Measurements from ENCODE around the gene JAK1.

DNA sequence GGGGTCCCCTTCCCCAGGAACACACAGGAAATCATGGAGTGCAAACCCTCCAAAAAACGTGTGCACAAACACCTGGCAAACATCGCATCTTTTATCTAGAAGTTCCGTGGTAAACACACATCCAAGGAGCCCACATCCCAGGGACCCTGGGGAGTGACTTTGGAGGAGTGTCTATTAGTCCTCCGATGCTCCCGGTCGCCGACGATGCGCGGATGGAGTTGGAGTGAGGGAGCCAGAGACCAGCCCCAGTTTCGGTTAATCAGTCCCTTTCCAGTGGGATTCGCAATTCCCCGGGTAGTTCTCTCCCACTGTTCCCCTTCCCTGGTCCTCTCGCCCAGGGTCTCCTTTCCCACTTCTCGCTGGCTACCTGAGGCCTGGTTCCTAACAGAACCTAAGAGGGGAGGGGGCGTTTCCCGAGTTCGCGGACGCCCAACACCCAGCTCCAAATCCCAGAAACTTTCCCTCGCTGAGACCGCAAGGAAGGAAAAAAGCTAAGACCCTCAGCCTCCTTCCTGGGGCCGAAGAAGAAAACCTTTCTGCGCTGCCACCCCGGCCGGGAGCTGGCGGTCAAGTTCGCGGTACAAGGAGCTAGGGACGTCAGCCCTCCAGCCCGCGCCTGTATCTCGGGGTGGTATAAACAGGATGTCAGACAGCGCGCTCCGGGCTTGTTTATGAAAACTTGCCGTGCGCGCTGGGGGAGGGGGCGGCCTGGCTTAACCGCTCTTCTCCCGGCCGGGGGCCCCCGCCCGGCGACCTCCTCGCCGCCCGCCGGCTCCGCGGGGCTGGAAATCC lies 787 bp downstream of the JAK1 start:
- TF ChIP-seq POLR2A (IDR thresholded peaks at IDR 0.05; ENCODE audit: low read depth, low read length) (no peak), POLR2AphosphoS5 (IDR thresholded peaks at IDR 0.05; ENCODE audit: low read depth, low read length) (no peak)

All from GM12891 (cell line).